H9 (cell line): ENCODE measurements around the gene AKNA. TPM values are rescaled to one million over a fixed set of nuclear protein-coding genes. Genes with fewer than 3 reads are reported as not detected.

Experiments used
- DNase-seq: peaks from one replicate; pipeline ENCODE4 v3.0.0-alpha.2; 2017
- H2AFZ ChIP-seq: one replicate; pipeline ENCODE4 v1.6.1; 2013; ENCODE audit warnings: mild to moderate bottlenecking, low read length, control low read depth, moderate library complexity
- H2AK5ac ChIP-seq: 2 replicates; pipeline ENCODE4 v1.6.1; 2013; ENCODE audit warnings: low read length, control low read depth, mixed read lengths; ENCODE audit not compliant: insufficient read length
- H2BK120ac ChIP-seq: one replicate; pipeline ENCODE4 v1.6.1; 2013; ENCODE audit warnings: low read depth, mild to moderate bottlenecking, low read length, control low read depth, inconsistent platforms; ENCODE audit not compliant: poor library complexity, severe bottlenecking
- H2BK12ac ChIP-seq: 2 replicates; pipeline ENCODE4 v1.6.1; 2013; ENCODE audit warnings: low read length, control low read depth, mixed read lengths, low read depth; ENCODE audit not compliant: insufficient read length
- H2BK15ac ChIP-seq: 2 replicates; pipeline ENCODE4 v1.6.1; 2013; ENCODE audit warnings: low read depth, low read length, control low read depth
- H2BK20ac ChIP-seq: one replicate; pipeline ENCODE4 v1.6.1; 2013; ENCODE audit warnings: low read depth, mild to moderate bottlenecking, low read length, control low read depth, inconsistent platforms; ENCODE audit not compliant: poor library complexity, severe bottlenecking
- H2BK5ac ChIP-seq: 2 replicates; pipeline ENCODE4 v1.6.1; 2013; ENCODE audit warnings: low read length, control low read depth, mixed read lengths; ENCODE audit not compliant: insufficient read length
- H3K14ac ChIP-seq: 2 replicates; pipeline ENCODE4 v1.6.1; 2013; ENCODE audit warnings: low read length, control low read depth; ENCODE audit not compliant: insufficient read depth
- H3K18ac ChIP-seq: 2 replicates; pipeline ENCODE4 v1.6.1; 2013; ENCODE audit warnings: low read depth, mild to moderate bottlenecking, mixed read lengths, low read length, control low read depth; ENCODE audit not compliant: insufficient read length
- H3K23ac ChIP-seq: 2 replicates; pipeline ENCODE4 v1.6.1; 2013; ENCODE audit warnings: low read length, control low read depth, mixed read lengths, low read depth; ENCODE audit not compliant: insufficient read length
- H3K23me2 ChIP-seq: 2 replicates; pipeline ENCODE4 v1.6.1; 2013; ENCODE audit warnings: low read depth, mild to moderate bottlenecking, mixed read lengths, low read length, control low read depth; ENCODE audit not compliant: insufficient read length, poor library complexity, severe bottlenecking
- H3K27ac ChIP-seq: 2 replicates; pipeline ENCODE4 v1.5.1; 2013; ENCODE audit warnings: low read length, control low read depth, mixed read lengths, low read depth; ENCODE audit not compliant: insufficient read length
- H3K27me3 ChIP-seq: 2 replicates; pipeline ENCODE4 v1.6.1; 2013; ENCODE audit warnings: low read length, control low read depth, inconsistent platforms; ENCODE audit not compliant: insufficient read depth
- H3K4ac ChIP-seq: 2 replicates; pipeline ENCODE4 v1.6.1; 2013; ENCODE audit warnings: low read depth, mild to moderate bottlenecking, control low read depth, inconsistent platforms, low read length, moderate library complexity
- H3K4me1 ChIP-seq: 2 replicates; pipeline ENCODE4 v1.6.1; 2013; ENCODE audit warnings: low read length, control low read depth, inconsistent platforms; ENCODE audit not compliant: insufficient read depth
- H3K4me2 ChIP-seq: 2 replicates; pipeline ENCODE4 v1.6.1; 2013; ENCODE audit warnings: low read length, control low read depth, mixed read lengths; ENCODE audit not compliant: insufficient read length, insufficient read depth
- H3K56ac ChIP-seq: 2 replicates; pipeline ENCODE4 v1.6.1; 2013; ENCODE audit warnings: low read depth, mild to moderate bottlenecking, mixed read lengths, low read length, control low read depth; ENCODE audit not compliant: insufficient read length
- H3K79me1 ChIP-seq: 2 replicates; pipeline ENCODE4 v1.6.1; 2013; ENCODE audit warnings: low read depth, mild to moderate bottlenecking, moderate library complexity, low read length, control low read depth, inconsistent platforms; ENCODE audit not compliant: insufficient read depth, poor library complexity, severe bottlenecking
- H3K79me2 ChIP-seq: 2 replicates; pipeline ENCODE4 v1.6.1; 2013; ENCODE audit warnings: low read length, control low read depth, inconsistent platforms; ENCODE audit not compliant: insufficient read depth
- H3K9ac ChIP-seq: 2 replicates; pipeline ENCODE4 v1.6.1; 2013; ENCODE audit warnings: low read length, control low read depth, mixed read lengths; ENCODE audit not compliant: insufficient read length; ENCODE audit errors: extremely low read depth
- H3K9me3 ChIP-seq: one replicate; pipeline ENCODE4 v1.6.1; 2013; ENCODE audit warnings: low read depth, low read length, inconsistent platforms; ENCODE audit not compliant: control insufficient read depth
- H3T11ph ChIP-seq: one replicate; pipeline ENCODE4 v1.6.1; 2013; ENCODE audit warnings: mild to moderate bottlenecking, low read length, control low read depth, inconsistent platforms
- H4K20me1 ChIP-seq: one replicate; pipeline ENCODE4 v1.6.1; 2013; ENCODE audit not compliant: control insufficient read depth, insufficient read length, insufficient read depth
- H4K5ac ChIP-seq: 2 replicates; pipeline ENCODE4 v1.6.1; 2013; ENCODE audit warnings: low read depth, mild to moderate bottlenecking, mixed read lengths, low read length, control low read depth; ENCODE audit not compliant: insufficient read length
- H4K8ac ChIP-seq: replicated peaks from 2 replicates; pipeline ENCODE4 v1.6.1; 2013; ENCODE audit warnings: low read length, control low read depth, mixed read lengths, low read depth; ENCODE audit not compliant: insufficient read length
- H4K91ac ChIP-seq: 2 replicates; pipeline ENCODE4 v1.6.1; 2013; ENCODE audit warnings: low read depth, mild to moderate bottlenecking, moderate library complexity, mixed read lengths, low read length, control low read depth; ENCODE audit not compliant: insufficient read length
- H3K27ac Mint-ChIP-seq, 3 experiments: 2 replicates in 2 of 3; 3 replicates in 1 of 3; pipeline ENCODE4 v1.8.0; 2020 to 2021; ENCODE audit warnings: mixed read lengths in 3 of 3, mild to moderate bottlenecking in 1 of 3, moderate library complexity in 1 of 3
- H3K27me3 Mint-ChIP-seq: 2 replicates; pipeline ENCODE4 v1.8.0; 2021; ENCODE audit warnings: low read depth, mild to moderate bottlenecking, moderate library complexity, mixed read lengths
- H3K36me3 Mint-ChIP-seq, 3 experiments: 2 replicates in 2 of 3; 3 replicates in 1 of 3; pipeline ENCODE4 v1.8.0; 2020 to 2021; ENCODE audit warnings: low read depth in 3 of 3, mixed read lengths in 3 of 3; ENCODE audit not compliant: insufficient read depth in 1 of 3
- H3K4me1 Mint-ChIP-seq, 2 experiments: 2 replicates each; pipeline ENCODE4 v1.8.0; 2020; ENCODE audit warnings: mixed read lengths in 2 of 2
- H3K4me3 Mint-ChIP-seq, 2 experiments: 2 replicates in 1 of 2; 3 replicates in 1 of 2; pipeline ENCODE4 v1.8.0; 2020 to 2021; ENCODE audit warnings: mild to moderate bottlenecking in 2 of 2, mixed read lengths in 2 of 2, moderate library complexity in 1 of 2
- H3K9me3 Mint-ChIP-seq, 2 experiments: 2 replicates in 1 of 2; 3 replicates in 1 of 2; pipeline ENCODE4 v1.8.0; 2020; ENCODE audit warnings: mild to moderate bottlenecking in 2 of 2, mixed read lengths in 2 of 2, moderate library complexity in 1 of 2
- WGBS: extraction: QIAGEN DNeasy Blood & Tissue Kit; methylation state at CpG from one replicate; pipeline ENCODE4 v1.1.7; 2013; ENCODE audit warnings: missing lambda C conversion rate, low lambda C conversion rate, mixed read lengths; ENCODE audit not compliant: insufficient read length; ENCODE audit errors: extremely low coverage; 5-methylcytosine and 5-hydroxymethylcytosine counted together
- total RNA-seq: library from RNA; stranded (reverse); gene quantifications from 2 replicates; pipeline ENCODE4 v1.2.1, GENCODE V29; 2021
- TF ChIP-seq, protein P1 (sequence below): fragments of 200-600 bp; sonication (generic); conservative IDR thresholded peaks from 3 replicates; pipeline ENCODE4 v1.8.0; 2021; ENCODE audit warnings: antibody characterized with exemption, mild to moderate bottlenecking

AKNA gene
- total RNA-seq, 1 experiment from 2014 or later: 19.7 TPM

DNA sequence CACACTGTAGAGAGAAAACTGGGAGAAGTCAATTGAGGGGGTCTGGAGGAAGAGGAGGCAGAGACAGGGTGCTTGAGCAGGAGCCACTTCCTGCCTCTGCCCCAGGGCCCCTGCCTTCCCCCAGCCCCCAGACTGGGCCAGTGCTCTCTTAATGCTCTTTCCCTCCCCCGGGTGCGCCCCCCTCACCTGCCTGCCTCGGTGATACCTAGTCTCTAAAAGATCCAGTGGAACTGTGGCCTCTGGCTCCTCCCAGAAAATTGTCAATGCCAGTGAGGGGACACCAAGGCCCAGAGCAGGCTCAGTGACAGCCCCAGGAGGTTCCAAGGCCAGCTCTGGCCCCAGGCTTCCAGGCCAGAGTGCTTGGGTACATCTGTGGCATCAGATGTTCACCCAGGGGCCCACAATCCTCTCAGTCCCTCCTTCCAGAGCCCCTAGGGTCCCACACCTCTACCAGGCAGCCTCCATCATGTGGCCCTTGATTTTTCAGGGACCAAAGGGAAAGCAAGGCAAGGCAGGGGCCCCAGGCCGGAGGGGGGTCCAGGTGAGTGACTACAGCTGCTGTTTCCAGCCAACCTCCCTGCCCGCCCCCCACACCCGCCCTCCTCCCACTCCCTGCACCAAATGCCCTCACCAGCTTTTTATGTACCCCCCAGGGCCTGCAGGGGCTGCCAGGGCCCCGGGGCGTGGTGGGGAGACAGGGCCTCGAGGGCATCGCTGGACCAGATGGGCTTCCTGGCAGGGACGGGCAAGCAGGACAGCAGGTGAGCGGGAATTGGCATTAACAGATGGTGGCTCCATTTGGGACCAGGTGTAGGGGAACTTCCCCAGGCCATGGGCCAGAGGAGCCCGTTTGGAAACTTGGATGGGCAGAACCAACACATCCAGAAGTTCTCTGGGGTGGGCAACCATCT is 98.0 kb downstream of the AKNA start:
- no CpG with 5 or more reads among the region's 13 CpGs for WGBS
- 0 out of 2 replicates have a peak, but pooled peaks cover 3% of the 10 kb centered on the region for H3K4me1 ChIP-seq
- H3K23me2 ChIP-seq: no peaks in the 10 kb centered on the region
- H3K36me3 Mint-ChIP-seq: peaks cover 17 to 28% (median 21%) of the 10 kb centered on the region in 3 experiments
- DNase-seq: peak; percentile 21
- no peak overlapping the region for H3K4me3 Mint-ChIP-seq
- H3K4me1 Mint-ChIP-seq: peaks cover 14 to 29% of the 10 kb centered on the region in 2 experiments
- H4K20me1 ChIP-seq: no peaks in the 10 kb centered on the region
- H3K79me1 ChIP-seq: no peaks in the 10 kb centered on the region
- H4K91ac ChIP-seq: no peak overlapping the region
- no peak overlapping the region; a peak in 1 of 7 replicates for H3K27ac Mint-ChIP-seq
- H2AFZ ChIP-seq: no peak overlapping the region
- no peaks in the 10 kb centered on the region for H3K27me3 Mint-ChIP-seq
- no peak overlapping the region for H3K18ac ChIP-seq
- H2BK20ac ChIP-seq: no peak overlapping the region
- no peak overlapping the region for H2BK5ac ChIP-seq
- no peak overlapping the region for H2AK5ac ChIP-seq
- no peak overlapping the region for H3K14ac ChIP-seq
- no peak overlapping the region for H3T11ph ChIP-seq
- no peaks in the 10 kb centered on the region for H3K27me3 ChIP-seq
- H3K56ac ChIP-seq: no peak overlapping the region
- peaks cover 4 to 6% of the 10 kb centered on the region in 2 experiments; a peak in 4 of 5 replicates for H3K9me3 Mint-ChIP-seq
- no peak overlapping the region for H2BK120ac ChIP-seq
- no peak overlapping the region for H3K27ac ChIP-seq
- peaks cover 4% of the 10 kb centered on the region for H3K9me3 ChIP-seq
- H3K79me2 ChIP-seq: no peaks in the 10 kb centered on the region
- no peak overlapping the region for H2BK15ac ChIP-seq
- no peak overlapping the region for H2BK12ac ChIP-seq
- no peak overlapping the region for H4K8ac ChIP-seq
- H3K4me2 ChIP-seq: no peak overlapping the region
- H3K23ac ChIP-seq: no peak overlapping the region
- no peak overlapping the region for H3K4ac ChIP-seq
- H3K9ac ChIP-seq: no peak overlapping the region
- no peak overlapping the region for H4K5ac ChIP-seq
- TF ChIP-seq, protein P1, sequence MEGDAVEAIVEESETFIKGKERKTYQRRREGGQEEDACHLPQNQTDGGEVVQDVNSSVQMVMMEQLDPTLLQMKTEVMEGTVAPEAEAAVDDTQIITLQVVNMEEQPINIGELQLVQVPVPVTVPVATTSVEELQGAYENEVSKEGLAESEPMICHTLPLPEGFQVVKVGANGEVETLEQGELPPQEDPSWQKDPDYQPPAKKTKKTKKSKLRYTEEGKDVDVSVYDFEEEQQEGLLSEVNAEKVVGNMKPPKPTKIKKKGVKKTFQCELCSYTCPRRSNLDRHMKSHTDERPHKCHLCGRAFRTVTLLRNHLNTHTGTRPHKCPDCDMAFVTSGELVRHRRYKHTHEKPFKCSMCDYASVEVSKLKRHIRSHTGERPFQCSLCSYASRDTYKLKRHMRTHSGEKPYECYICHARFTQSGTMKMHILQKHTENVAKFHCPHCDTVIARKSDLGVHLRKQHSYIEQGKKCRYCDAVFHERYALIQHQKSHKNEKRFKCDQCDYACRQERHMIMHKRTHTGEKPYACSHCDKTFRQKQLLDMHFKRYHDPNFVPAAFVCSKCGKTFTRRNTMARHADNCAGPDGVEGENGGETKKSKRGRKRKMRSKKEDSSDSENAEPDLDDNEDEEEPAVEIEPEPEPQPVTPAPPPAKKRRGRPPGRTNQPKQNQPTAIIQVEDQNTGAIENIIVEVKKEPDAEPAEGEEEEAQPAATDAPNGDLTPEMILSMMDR: no peak
